Left kidney (tissue), 8 donors: Measurements from ENCODE around the gene HS6ST2. TPM values are rescaled to one million over a fixed set of nuclear protein-coding genes. Genes with fewer than 3 reads are reported as not detected.
"Not testable (repeated sequence)": the region's sequence is repeated elsewhere in the genome, so short reads cannot be mapped to it uniquely, and the experiment has no call there.

Experiments used
- DNase-seq: peaks from one replicate; pipeline ENCODE4 v3.0.0-alpha.2; 2013
- long read RNA-seq, 8 donors: transcript quantifications; one replicate each; lab custom pipeline, GENCODE V29; 2026
- polyA plus RNA-seq: library from polyadenylated mRNA; unstranded; fragments of 120-200 nt; gene quantifications from one replicate; pipeline ENCODE4 v1.2.1, GENCODE V29; 2013; ENCODE audit not compliant: insufficient read length

HS6ST2 gene
- polyA plus RNA-seq: 21.1 TPM
- long read RNA-seq, donor 1: 0 reads
- long read RNA-seq, donor 2: 0 reads
- long read RNA-seq, donor 3: 0 reads
- long read RNA-seq, donor 4: 0 reads
- long read RNA-seq, donor 5: 0 reads
- long read RNA-seq, donor 6, partial matches to known transcripts: 28 of 28 reads
- long read RNA-seq, donor 6, other reads (novel, unspliced or antisense): 0 of 28 reads
- long read RNA-seq, donor 7, partial matches to known transcripts: 7 of 7 reads
- long read RNA-seq, donor 7, other reads (novel, unspliced or antisense): 0 of 7 reads
- long read RNA-seq, donor 8, partial matches to known transcripts: 16 of 16 reads
- long read RNA-seq, donor 8, other reads (novel, unspliced or antisense): 0 of 16 reads

DNA sequence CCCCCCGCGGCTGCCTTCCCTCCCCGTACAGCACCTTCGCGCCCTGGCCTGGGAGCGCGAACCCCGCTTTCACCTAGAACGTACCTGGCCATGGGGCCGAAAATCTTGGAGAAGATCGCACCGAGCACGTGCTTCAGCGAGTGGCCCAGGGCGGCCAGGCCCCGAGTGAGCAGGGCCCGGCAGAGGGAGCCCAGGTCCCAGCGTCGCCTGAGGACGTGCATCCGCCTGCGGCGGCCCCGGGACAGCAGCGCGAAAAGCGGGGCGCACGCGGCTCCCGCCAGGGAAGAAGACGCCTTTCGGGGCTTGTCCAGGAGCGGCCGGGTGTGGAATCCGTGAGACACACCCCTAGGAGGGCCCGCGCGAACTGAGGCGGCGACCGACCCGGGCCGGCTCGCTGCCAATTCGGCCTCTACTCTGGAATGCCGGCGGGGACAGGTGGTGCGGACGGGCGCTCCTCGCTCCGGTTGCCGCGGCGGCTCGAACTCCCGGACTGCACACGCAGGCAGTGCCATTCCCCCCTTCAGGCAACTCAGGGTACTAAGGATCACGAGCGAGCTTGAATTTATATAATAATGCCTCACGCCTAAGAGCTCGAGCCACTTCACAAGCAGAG lies at the start of gene HS6ST2:
Gene HS6ST2, minus strand, starts transcription at position 539 of the 613 bp plus-strand sequence.
- peak; percentile 20 for DNase-seq

DNA sequence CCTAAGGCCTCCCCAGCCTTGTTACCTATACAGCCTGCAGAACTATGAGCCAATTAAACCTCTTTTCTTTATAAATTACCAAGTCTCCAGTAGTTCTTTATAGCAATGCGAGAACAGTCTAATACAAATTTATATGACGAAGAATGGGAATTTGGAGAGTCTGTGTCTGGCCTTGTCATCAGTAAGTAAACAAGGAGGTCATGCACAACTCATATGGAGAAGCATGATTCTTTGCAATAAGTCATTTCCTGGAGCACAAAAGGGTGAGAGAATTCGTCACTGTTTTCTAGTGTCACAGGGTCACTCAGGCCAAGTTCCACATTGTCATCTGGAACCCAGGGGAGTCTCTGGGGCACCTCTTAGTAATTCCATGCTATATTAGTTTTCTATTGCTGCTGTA lies 49.0 kb upstream of the HS6ST2 start:
- no peak for DNase-seq

DNA sequence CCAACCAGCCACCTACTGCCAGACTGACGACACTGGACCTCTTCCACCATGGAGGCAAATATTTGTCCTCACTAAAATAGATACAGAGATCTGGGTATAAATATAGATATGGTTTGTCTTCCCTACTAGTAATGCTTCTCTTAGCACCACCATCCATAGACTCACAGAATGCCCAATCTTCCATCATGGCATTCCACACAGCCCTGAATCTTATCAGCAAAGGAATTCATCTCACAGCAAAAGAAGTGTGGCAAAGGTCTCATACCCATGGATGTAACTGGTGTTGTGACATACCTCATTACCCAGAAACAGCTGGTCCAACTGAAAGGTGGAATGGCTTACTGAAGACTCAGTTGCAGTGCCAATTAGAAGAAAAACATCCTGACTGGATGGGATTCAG lies 47.2 kb upstream of the HS6ST2 start:
- no peak for DNase-seq

DNA sequence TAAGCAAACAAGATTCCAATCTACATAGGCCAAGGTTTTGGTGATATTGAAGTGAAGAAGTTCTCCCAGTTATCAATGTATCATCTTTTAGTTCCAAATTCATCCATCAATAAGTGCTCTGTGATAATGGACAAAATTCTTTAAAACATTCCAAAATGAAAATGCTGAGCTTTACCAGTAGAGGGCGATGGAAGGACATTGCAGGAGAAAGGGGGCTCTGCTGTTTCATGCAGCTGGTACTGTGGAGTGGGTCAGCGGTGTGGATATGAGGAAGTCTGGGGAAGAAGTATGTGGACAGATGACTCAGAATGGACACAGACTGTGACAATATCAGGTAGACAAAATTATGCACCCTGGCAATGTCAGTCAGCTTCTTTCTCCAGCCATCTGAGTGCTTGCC lies 46.6 kb upstream of the HS6ST2 start:
- peak; percentile 21 for DNase-seq

DNA sequence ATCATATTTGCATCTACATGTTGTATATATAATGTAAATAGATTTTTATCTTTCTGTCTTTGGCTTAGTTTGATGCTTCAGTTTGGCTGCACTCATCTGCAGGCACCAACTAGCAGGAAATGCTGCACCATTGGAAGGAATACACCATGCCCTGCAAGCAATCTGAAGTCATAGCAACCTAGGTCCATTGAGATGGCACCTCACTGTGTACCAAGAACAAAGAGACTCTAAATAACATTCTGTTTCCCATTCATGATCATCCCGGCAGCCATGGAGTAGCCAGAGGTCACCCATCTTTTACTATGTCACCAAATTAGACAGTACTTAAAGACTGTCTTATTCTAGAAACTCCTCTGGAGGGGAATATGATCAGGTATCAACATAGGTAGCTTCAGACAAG lies 40.8 kb upstream of the HS6ST2 start:
- DNase-seq: no peak

DNA sequence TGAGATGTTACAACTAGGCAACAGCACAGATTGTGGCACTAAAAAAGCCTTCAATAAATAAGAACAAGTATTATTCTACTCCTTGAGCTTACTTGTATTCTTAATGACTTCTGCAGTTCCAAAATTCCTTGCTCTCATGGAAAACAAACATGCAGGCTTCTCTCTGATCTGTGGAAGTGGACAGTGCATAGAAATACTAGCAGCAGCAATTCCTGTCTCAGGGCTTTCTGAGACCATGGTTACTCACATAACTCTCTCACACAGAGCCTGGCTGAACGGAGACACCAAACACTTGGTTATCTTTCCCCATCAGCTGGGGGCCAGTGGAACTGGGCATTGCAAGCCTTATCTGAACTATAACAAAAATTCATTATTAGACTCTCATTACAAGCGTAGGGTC lies 32.4 kb upstream of the HS6ST2 start:
- no peak for DNase-seq

DNA sequence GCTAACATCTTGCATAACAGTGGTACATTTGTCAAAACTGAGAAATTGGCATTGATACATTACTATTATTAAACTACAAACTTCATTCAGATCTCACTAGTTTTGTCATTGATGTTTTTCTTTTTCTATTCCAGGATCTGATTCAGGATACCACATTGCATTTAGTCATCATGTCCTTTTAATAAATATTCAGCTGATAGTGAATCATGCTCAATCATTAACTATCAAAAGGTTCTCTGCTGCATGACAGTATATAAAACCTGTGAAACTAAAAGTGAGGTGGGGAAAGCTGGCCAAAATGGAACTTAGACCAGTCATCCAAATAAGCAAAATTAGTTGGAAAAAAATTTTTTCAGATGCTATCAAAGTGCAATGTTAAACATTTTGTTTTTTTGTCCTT lies 28.1 kb upstream of the HS6ST2 start:
- no peak for DNase-seq

DNA sequence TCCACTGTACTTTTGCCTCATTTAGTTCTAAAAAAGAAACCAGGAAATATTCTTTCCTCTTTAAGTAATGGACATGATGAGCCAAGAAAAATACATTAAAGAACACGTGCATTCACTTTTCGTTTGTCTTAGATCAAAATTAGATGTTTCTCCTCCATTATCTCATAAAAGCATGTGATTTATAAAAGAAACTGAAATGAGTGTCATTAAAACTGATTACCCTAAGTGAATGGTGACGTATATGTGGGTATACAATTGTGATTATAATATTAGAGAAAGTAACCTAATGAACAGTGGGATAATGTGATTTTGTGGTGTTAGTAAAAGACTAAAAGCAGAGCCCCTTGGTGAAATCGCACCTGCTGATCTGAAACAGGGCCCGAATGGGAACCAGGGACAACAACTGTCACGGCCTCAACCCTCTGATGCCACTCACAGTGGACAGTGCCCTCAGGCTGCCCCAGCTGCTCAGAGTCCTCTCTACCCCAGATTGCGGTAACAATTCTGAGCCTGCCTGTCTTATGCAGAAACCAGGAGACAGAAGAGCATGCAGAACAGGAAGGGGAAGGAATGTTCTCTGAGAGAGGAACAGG lies 25.7 kb upstream of the HS6ST2 start:
- no peak for DNase-seq

DNA sequence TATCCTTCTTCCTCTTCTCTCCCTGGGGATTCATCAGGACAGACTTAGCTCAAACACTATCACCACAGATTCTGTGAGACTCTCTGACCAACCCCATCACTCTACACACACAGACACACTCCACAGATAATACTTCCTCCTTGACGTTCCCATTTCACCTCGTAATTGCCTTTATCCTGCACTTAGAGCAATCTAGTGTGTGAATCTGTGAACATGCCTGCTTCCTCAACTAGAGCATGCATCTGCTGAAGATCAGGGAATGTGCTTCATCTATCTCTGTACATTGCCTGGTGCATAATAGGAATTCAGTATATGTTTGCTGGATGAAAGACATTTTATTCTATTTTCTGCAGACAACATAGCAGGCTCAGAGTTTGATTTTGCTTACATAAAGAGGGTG lies 25.1 kb upstream of the HS6ST2 start:
- DNase-seq: no peak

DNA sequence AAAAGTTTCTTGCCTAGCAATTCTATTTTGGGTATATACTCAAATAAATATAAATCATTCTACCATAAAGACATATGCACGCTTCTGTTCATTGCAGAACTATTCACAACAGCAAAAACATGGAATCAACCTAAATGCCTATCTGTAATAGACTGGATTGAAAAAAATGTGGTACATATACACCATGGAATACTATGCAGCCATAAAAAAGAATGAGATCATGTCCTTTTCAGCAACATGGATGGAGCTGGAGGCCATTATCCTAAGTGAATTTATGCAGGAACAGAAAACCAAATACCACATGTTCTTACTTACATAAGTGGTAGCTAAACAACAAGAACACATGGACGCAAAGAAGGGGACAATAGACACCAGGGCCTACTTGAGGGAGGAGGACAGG lies 21.6 kb upstream of the HS6ST2 start:
- DNase-seq: not testable (repeated sequence)

DNA sequence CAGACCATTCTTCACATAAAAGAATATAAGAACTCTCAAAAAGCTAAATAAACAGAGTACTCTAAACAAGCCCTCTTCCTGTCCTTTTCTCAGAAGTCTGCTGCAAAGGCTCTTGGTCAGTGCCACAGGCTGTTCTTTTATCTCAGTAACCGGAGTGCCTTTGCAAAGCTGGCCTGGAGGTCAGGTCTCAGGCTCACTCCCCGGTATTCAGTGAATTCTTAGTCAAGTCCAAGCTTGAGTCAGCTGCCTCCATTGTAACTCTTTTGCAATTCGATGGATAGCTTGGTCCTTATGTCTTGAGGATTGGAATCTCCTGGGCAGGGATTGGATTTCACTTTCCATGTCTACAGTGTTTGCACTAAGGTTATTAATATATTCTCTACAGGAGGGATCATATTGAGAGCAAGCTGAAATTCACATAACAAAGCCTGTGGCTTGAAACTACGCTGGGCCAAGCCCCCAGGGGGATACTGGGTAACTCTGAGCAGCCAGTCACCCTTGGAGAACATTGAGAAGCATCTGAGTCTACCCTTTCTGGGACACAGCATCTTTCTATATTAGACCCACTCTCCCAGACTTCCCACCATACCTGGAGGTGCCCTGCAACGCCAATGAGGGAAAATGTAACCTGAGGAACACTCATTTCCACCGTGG lies 10.0 kb upstream of the HS6ST2 start:
- DNase-seq: no peak

DNA sequence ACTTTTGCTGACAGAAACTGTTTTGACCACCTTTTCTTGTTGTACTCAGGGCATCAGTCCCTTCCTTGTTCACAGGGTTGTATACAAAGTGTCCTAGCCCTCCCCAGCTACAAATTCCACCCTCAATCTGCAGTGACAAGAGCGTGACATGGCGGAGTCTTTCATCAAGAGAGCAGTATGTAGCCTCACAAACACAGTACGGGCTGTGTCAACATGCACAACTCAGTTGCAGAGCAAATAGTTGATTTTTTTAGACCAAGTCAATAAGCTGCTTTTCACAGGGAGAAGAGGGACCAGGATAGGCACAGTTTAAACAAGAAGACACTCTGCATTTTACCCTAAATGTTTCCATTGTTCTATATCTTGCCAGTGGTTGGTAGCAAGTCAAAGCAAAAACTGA lies 8.6 kb upstream of the HS6ST2 start:
- DNase-seq: no peak

DNA sequence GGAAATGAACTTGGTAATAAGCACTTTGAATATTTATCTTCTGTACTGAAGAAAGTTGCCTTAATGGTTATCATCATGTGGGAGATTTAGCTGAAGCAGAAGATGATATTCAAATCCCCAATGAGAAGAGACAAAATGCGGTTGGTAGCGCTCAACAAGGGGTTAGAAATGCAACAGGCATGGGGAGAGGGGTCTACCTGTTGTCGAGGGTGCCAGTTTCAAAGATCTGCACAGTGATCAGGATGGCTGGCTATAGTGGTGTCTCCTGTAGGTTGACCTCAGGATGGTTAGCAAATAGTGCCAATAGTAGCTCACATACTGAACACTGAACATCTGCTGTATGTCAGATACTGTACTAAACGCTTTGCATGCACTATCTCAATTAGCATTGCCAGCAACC lies 7.0 kb upstream of the HS6ST2 start:
- DNase-seq: no peak

DNA sequence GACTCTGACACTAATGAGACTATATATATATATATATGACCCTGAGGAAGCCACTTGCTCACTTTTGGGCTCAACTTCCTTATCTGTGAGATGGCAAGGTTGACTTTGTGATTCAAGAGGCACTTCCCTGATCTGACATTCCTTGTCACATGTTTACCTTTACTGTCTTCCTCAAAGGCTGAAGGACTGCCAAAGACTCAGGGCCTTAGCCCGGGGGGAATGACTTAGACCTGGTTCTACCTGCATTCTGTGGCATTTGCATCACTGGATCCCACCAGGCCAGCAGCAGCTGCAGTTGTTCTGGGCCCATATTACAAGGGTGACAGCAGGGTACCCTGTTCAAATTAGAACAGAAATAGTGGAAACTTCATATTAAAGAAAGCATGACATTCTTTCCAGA lies 3.1 kb upstream of the HS6ST2 start:
- DNase-seq: no peak

DNA sequence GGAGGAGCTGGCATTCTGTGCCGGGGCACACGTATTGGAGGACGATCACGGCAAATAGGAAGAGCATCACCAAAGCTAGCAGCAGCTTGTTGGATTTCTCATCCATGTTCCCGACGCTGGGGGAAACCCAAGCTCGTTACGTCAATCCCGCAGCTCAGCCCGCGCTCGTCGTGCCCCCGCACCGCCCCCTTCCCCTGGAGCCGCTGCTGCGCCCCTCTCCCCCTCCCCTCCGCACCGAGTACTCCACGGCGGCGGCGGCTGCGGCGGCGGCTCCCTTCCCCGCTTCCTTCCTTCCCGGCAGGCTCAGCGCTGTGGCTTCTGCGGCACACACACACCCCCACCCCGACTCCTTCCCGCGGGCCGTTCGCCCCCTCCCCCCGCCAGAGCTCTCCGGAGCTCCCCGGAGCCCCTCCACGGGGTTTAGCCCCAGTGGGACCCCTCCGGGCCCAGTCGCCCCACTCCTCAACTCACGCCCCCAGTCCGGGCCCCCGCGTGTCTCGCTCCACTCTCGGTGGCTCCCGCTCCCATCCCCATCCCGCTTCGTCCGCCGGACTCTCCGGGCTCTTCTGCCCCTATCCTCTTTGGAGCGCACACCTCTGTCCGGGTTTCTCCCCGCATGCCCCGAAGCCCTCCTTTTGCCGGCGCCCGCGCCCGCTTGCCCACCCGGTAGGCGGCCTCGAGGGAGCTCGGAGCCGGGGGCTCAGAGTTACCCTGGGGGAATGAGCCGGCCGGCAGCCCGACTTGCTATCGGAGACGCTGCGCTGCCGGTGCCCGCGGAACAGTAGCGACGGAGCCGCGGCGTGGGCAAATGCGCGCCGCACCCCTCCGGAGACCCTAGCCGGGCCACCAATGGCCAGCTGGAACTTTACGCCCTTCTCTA lies 978 bp downstream of the HS6ST2 start:
- DNase-seq: peak; percentile 29

DNA sequence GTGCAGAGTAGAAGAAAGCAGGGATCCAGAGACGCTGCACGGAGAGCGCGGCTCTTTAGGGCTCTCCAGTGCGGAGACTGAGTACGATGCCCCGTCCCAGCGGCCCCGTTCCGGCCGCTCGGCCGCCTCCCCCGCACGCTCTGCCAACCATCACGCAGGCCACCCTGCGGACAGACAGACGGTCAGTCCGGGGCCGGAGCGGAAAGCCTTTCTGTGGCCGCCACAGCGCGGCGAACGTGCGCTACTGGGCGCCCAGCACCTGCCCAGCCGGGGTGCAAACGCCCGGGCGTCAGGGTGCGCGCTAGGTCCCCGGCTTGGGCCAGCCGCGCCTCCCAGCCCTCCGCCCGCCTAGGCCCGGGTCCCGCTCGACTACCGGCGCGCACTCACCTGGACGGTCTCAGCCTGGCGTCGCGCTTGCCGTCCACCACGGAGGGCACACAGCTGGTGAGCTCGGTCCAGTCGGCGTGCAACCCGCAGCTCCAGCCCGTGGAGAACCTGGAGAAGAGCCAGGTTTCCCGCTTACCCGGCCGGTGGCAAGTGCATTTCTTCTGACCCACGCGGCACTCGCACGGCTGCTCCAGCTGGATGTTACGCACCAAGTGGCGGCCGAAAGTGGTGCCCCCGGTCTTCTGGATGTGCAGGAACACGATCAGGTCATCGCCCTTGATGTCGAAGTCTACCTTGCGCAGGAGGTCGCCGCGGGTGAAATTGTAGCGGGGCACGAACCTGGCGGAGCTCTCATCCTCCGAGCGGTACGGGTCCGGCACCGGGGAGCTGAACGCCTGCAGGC lies 1.8 kb downstream of the HS6ST2 start:
- DNase-seq: no peak

DNA sequence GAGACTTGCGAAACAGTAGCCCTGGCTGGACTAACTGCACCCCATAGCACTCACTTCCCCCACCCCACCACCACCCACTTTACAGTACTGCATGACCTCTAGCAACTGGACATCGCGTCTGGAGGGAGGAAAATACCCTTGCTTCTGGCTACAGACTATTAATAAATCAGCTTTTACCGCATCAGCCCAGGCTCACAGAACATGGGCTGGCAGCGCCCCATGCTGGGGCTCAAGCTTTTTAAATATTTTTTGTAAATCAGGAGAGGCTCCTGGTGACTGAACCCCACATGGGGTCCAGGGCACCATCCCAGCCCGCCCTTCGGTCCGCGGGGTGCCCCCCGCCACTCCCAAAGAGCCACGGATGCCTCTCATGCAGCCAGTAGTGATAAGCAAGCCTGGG lies 2.7 kb downstream of the HS6ST2 start:
- DNase-seq: no peak

DNA sequence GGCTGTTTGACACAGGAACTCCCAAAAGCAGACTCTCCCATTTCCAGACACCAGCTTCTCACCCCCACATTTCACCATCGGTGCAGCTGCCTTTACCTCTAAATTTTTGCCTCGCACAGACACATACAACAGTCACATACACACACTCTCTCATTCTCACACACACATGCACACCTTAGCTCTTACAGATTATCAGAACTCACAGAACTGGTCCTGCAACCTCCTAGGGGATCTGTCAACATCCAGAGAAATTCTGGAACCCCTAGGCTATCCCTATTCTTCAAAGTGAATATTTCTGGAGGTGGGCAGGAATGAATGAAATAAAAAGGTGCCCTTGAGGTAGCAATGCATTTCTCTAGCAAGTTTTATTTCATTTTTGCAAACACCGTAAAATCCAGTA lies 4.1 kb downstream of the HS6ST2 start:
- no peak for DNase-seq

DNA sequence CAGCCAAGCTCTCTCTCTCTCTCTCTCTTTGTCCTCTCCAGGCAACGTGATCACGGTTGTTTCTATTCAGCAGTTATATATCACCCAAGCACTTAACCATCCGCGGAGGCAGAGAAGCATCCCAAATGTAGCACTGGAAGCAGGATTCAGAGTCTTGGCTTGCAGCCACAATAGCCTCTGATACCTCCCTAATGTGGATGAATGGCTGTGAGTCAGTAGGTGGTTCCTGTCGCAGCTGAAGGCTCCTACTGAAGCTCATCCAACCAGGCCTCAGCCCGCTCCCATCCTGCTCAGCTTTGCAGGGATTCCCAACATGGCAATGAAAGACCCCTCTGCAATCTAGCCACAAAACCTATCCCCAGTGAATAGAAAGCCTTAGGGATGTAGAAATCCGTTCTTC lies 5.1 kb downstream of the HS6ST2 start:
- no peak for DNase-seq

DNA sequence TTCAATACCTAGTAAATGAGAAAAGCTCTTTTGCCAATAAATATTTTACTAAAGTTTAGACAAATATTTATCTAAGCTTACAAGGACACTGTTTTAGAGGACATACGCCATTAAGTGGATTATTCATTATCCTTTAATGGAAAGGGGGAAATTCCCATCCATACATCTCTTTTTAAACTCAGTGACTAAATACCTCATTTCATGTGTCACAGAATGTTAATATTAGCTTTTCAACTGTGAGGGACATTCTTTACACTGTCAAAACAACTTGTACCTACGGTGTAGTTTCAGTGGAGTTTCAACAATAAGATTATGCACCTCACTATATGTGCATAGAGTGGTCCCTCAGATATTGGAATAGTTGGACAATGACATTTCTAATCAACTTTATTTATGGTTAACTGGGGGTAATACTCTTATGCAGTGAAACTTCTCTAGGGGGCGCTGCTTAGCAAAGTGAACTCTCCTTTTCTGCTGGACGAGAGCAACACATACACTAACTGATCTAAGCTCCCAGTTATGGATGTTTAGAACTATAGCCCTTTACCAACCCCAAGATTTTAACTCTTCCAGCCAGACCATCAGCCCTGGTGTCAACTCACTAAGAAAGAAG lies 9.7 kb downstream of the HS6ST2 start:
- DNase-seq: no peak
